Transverse colon (tissue), 4 donors: ENCODE results near the gene LCAT. TPM values are rescaled to one million over a fixed set of nuclear protein-coding genes. Genes with fewer than 3 reads are reported as not detected.

Source experiments
- DNase-seq: peaks from one replicate; pipeline ENCODE4 v3.0.0-alpha.2; 2019
- H3K27ac ChIP-seq, 4 donors: fragments of 200-600 bp; sonication (generic); 2 replicates each; pipeline ENCODE4 v1.5.1; 2016 to 2018; ENCODE audit warnings: inconsistent platforms in 4 of 4
- H3K27me3 ChIP-seq: fragments of 200-600 bp; sonication (generic); 2 replicates; pipeline ENCODE4 v1.5.1; 2017; ENCODE audit warnings: inconsistent platforms
- H3K36me3 ChIP-seq, 4 donors: fragments of 200-600 bp; sonication (generic); 2 replicates each; pipeline ENCODE4 v1.5.1; 2017 to 2019; ENCODE audit warnings: inconsistent platforms in 4 of 4
- H3K4me1 ChIP-seq, 4 donors: fragments of 200-600 bp; sonication (generic); 2 replicates each; pipeline ENCODE4 v1.5.1; 2017 to 2020; ENCODE audit warnings: inconsistent platforms in 4 of 4
- H3K4me3 ChIP-seq, 4 donors: fragments of 200-600 bp; sonication (generic); 1 replicate in 1 of 4; 2 replicates in 3 of 4; pipeline versions ENCODE4 v1.5.1 to v1.6.1; 2017 to 2019; ENCODE audit warnings: inconsistent platforms in 4 of 4
- H3K9me3 ChIP-seq, 2 donors: fragments of 200-600 bp; sonication (generic); 2 replicates each; pipeline ENCODE4 v1.5.1; 2017 to 2019; ENCODE audit warnings: inconsistent platforms in 2 of 2
- EP300 ChIP-seq: sonication (generic); formaldehyde crosslinking; IDR thresholded peaks from one replicate; pipeline ENCODE4 v1.6.1; 2017; ENCODE audit warnings: antibody characterized with exemption, low read depth
- POLR2A ChIP-seq: fragments of 450-650 bp; IDR thresholded peaks from one replicate; pipeline ENCODE4 v1.6.1; 2016; ENCODE audit warnings: antibody characterized with exemption, mild to moderate bottlenecking, moderate library complexity
- POLR2AphosphoS5 ChIP-seq, 3 donors: sonication (generic); formaldehyde crosslinking; IDR thresholded peaks; one replicate each; pipeline ENCODE4 v1.6.1; 2016; ENCODE audit warnings: antibody characterized with exemption in 3 of 3
- WGBS, 2 donors: methylation state at CpG; one replicate each; pipeline ENCODE4 v1.1.5; 2018; ENCODE audit warnings: low coverage in 1 of 2; 5-methylcytosine and 5-hydroxymethylcytosine counted together
- in situ Hi-C, 4 donors: fragments of 200-750 bp; cut with MboI; loops; one replicate each; pipeline versions ENCODE4 v1.15.0 to v1.15.1; 2017; ENCODE audit warnings: low sequenced_read_pairs in 3 of 4, low pct_ligation_motif_present in 1 of 4, low pct_unique_long_range_greater_than_20kb in 1 of 4
- intact Hi-C: fragments of 100-400 bp; cut with DNase I; formaldehyde crosslinking; loops from one replicate; pipeline ENCODE4 v1.15.1; 2023; ENCODE audit warnings: low total_unique reads
- total RNA-seq, 4 donors: library from RNA; depleted of rRNA; stranded (reverse); fragments of >200 nt; gene quantifications; one replicate each; pipeline ENCODE4 v1.1.0, GENCODE V29; 2016
- TF ChIP-seq, protein P1 (sequence below), 5 experiments: fragments of 200-600 bp in 3 of 5; fragments of 450-650 bp in 2 of 5; sonication (generic) in 3 of 5; IDR thresholded peaks; 1 replicate in 2 of 5; 2 replicates in 3 of 5; pipeline ENCODE4 v1.5.1; 2016 to 2017; ENCODE audit warnings: antibody characterized with exemption in 5 of 5, inconsistent platforms in 3 of 5, mild to moderate bottlenecking in 2 of 5, moderate library complexity in 1 of 5

The LCAT gene
- total RNA-seq, 4 donors from 2014 or later: 2.2 to 30.7 (median 4.2) TPM

GRCh38 chr16:67901734-67902133, 42.2 kb downstream of the LCAT start:
- H3K27me3 ChIP-seq: no peaks in the 10 kb centered on the region
- H3K27ac ChIP-seq: peak overlapping the region in 2 of 4 donors; percentile 23 to 35
- H3K4me3 ChIP-seq: no peak overlapping the region
- peaks cover 0 to 30% (median 13%) of the 10 kb centered on the region in 4 donors for H3K4me1 ChIP-seq
- H3K9me3 ChIP-seq: no peaks in the 10 kb centered on the region
- in situ Hi-C loops: no loop called here
- no peaks in the 10 kb centered on the region for H3K36me3 ChIP-seq
- whole genome bisulfite sequencing, 2 donors: 77 to 80% methylated on average over 1 to 5 of the region's 5 CpGs
- peak; percentile 33 for DNase-seq
- no peak for TF ChIP-seq POLR2A
- TF ChIP-seq EP300: no peak
- TF ChIP-seq POLR2AphosphoS5 (IDR thresholded peaks at IDR 0.05): no peak
- TF ChIP-seq, protein P1, sequence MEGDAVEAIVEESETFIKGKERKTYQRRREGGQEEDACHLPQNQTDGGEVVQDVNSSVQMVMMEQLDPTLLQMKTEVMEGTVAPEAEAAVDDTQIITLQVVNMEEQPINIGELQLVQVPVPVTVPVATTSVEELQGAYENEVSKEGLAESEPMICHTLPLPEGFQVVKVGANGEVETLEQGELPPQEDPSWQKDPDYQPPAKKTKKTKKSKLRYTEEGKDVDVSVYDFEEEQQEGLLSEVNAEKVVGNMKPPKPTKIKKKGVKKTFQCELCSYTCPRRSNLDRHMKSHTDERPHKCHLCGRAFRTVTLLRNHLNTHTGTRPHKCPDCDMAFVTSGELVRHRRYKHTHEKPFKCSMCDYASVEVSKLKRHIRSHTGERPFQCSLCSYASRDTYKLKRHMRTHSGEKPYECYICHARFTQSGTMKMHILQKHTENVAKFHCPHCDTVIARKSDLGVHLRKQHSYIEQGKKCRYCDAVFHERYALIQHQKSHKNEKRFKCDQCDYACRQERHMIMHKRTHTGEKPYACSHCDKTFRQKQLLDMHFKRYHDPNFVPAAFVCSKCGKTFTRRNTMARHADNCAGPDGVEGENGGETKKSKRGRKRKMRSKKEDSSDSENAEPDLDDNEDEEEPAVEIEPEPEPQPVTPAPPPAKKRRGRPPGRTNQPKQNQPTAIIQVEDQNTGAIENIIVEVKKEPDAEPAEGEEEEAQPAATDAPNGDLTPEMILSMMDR (IDR thresholded peaks at IDR 0.05): no peak
- intact Hi-C loops: no loop called here

- no peaks in the 10 kb centered on the region for H3K36me3 ChIP-seq
- WGBS, 2 donors: 73 to 86% methylated on average over 3 of the region's 3 CpGs
- in situ Hi-C loops: no loop called here
- no peaks in the 10 kb centered on the region for H3K9me3 ChIP-seq
- no peak for DNase-seq
- no peak overlapping the region for H3K4me3 ChIP-seq
- no peak for TF ChIP-seq EP300
- TF ChIP-seq POLR2AphosphoS5 (IDR thresholded peaks at IDR 0.05): no peak
- TF ChIP-seq, protein P1 (IDR thresholded peaks at IDR 0.05): no peak
- TF ChIP-seq POLR2A: no peak
- intact Hi-C loops: no loop called here
- H3K27ac ChIP-seq: peak overlapping the region in 1 of 4 donors; percentile 8
- no peaks in the 10 kb centered on the region for H3K27me3 ChIP-seq
- H3K4me1 ChIP-seq: peaks cover 8 to 60% (median 37%) of the 10 kb centered on the region in 4 donors
Observed at GRCh38 chr16:67897231-67897630, 46.7 kb downstream of the LCAT start.

DNA sequence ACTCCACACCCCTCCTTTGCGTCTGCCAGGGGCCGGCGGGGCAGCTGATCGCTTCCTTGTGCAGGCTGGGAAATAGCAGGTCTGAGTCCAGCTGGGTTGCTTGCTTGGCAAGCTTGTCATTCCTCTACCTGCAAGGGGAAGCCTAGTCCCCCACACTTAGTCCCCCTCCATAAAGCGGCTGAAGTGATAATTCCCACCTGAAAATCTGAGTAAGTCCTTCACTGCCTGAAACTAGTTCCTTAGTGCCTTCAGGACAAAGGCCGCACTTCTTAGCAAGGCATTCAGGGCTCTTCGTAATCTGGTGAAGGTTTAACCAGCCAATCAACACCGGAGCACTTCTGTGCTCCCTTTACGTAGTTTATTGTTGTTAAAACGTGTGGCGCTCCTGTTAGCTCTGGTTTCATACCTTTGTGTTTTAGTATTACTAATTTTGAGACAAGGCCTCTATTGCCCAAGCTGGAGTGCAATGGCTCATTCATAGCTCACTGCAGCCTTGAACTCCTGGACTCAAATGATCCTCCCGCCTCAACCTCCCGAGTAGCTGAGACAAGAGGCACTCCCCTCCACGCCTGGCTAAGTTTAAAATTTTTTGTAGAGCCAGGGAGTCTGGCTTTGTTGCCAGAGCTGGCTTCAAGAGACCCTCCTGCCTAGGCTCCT, 50.0 kb downstream of the LCAT start:
- Histone ChIP-seq H3K9me3 (no peaks in the 10 kb centered on the region), H3K36me3 (no peaks in the 10 kb centered on the region), H3K4me3 (peak overlapping the region; percentile 68 to 98 (median 89)), H3K4me1 (peaks cover 8 to 51% (median 39%) of the 10 kb centered on the region in 4 donors), H3K27me3 (no peaks in the 10 kb centered on the region), H3K27ac (peak overlapping the region; percentile 94 to 99 (median 98))
- intact Hi-C loops: no loop called here
- in situ Hi-C loops: no loop called here
- 13 to 24% methylated on average over 7 to 14 of the region's 14 CpGs for WGBS, 2 donors
- DNase-seq: peak; percentile 54
- TF ChIP-seq, protein P1 (IDR thresholded peaks at IDR 0.05): no peak
- TF ChIP-seq POLR2A (peak; percentile 62), EP300 (no peak), POLR2AphosphoS5 (IDR thresholded peaks at IDR 0.05) (peak; percentile 49 to 62 (median 52))

DNA sequence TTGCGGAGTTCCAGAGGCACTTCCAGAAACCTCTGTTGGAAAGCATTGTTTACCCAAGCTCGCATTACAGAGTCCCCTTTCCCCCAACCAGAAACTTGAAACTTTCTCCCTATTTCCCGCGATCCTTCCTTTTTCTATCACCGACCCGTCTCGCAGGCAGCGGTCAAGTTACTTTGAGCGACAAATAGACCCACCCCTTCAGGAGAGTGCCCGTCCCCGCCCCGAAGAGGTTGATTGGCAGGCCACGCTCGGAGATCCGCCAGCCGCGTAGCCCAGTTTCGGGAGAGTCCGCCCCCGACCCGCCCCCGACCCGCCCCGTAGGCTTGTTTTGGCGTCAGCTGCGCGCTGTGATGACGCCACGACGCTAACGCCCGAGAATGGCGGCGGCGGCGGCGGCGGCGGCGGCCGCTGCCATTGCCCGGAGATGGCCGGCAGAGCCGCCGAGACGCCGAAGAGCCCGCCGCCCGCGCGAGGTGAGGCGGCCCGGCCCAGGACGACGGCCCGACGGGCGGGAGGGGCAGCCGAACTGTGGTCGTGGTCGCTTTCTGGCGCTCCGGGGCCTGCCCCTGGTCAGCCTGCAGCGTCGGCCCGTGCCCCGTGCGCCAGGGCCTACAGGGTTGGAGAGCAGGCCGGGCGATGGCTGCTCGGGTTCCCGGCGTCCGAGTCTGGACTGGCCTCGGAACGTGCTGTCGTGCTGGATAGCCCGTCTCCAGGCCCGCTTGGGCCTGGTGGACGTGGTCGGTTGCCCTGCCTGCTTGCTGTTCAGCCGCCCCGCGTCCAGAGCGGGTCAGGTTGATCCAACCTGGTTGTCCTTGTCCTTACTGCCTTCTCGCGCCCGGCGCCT, 50.8 kb downstream of the LCAT start, which contains the start of gene PSKH1:
Gene PSKH1, plus strand, starts transcription at position 356 of the 844 bp plus-strand sequence. CDS start 15,496 bp downstream, outside the sequence.
- in situ Hi-C loops: no loop called here
- 0 to 1% methylated on average over 1 to 64 of the region's 90 CpGs for WGBS, 2 donors

More for the DNA sequence above, 50.8 kb downstream of the LCAT start, which contains the start of gene PSKH1:
- no peaks in the 10 kb centered on the region for H3K9me3 ChIP-seq
- DNase-seq: peak; percentile 98
- TF ChIP-seq, protein P1 (IDR thresholded peaks at IDR 0.05): no peak
- no peak for TF ChIP-seq EP300
- peak; percentile 65 to 86 (median 79) for TF ChIP-seq POLR2AphosphoS5 (IDR thresholded peaks at IDR 0.05)
- peak within 1 kb of the TSS; percentile 68 to 98 (median 89) for H3K4me3 ChIP-seq
- intact Hi-C loops: no loop called here
- H3K4me1 ChIP-seq: peaks cover 8 to 50% (median 39%) of the 10 kb centered on the region in 4 donors
- H3K27me3 ChIP-seq: no peaks in the 10 kb centered on the region
- H3K27ac ChIP-seq: peak within 1 kb of the TSS; percentile 94 to 99 (median 98)
- H3K36me3 ChIP-seq: no peaks in the 10 kb centered on the region
